Fibroblast of lung (primary cell): ENCODE data around the gene SLC35F3.

Experiments
- EZH2 ChIP-seq: IDR thresholded peaks from 2 replicates; pipeline ENCODE4 v1.5.1; 2012; ENCODE audit warnings: low read length, control low read depth, mild to moderate bottlenecking; ENCODE audit errors: missing control alignments
- TF ChIP-seq, protein P1 (sequence below), 2 donors: IDR thresholded peaks in 1 of 2; conservative IDR thresholded peaks in 1 of 2; 1 replicate in 1 of 2; 2 replicates in 1 of 2; pipeline ENCODE4 v1.5.1; 2011 to 2012; ENCODE audit warnings: low read length in 2 of 2, control low read depth in 1 of 2, inconsistent platforms in 1 of 2, low read depth in 1 of 2, mild to moderate bottlenecking in 1 of 2

GRCh38 chr1:233908092-233908491, 3.6 kb downstream of the SLC35F3 start:
- TF ChIP-seq, protein P1, sequence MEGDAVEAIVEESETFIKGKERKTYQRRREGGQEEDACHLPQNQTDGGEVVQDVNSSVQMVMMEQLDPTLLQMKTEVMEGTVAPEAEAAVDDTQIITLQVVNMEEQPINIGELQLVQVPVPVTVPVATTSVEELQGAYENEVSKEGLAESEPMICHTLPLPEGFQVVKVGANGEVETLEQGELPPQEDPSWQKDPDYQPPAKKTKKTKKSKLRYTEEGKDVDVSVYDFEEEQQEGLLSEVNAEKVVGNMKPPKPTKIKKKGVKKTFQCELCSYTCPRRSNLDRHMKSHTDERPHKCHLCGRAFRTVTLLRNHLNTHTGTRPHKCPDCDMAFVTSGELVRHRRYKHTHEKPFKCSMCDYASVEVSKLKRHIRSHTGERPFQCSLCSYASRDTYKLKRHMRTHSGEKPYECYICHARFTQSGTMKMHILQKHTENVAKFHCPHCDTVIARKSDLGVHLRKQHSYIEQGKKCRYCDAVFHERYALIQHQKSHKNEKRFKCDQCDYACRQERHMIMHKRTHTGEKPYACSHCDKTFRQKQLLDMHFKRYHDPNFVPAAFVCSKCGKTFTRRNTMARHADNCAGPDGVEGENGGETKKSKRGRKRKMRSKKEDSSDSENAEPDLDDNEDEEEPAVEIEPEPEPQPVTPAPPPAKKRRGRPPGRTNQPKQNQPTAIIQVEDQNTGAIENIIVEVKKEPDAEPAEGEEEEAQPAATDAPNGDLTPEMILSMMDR (conservative IDR thresholded peaks at IDR 0.05 in 1 of 2, IDR thresholded peaks at IDR 0.05 in 1 of 2; ENCODE audit: low read depth in 1 of 2, low read length in 2 of 2): no peak
- TF ChIP-seq EZH2: no peak
